HG03139 (cell line): ENCODE measurements around the gene SGMS2.

Source experiments
- ATAC-seq: cut with Tn5 transposase; IDR thresholded peaks from one replicate; pipeline ENCODE4 v1.9.1; 2021; ENCODE audit not compliant: unreplicated experiment

Gene SGMS2

DNA sequence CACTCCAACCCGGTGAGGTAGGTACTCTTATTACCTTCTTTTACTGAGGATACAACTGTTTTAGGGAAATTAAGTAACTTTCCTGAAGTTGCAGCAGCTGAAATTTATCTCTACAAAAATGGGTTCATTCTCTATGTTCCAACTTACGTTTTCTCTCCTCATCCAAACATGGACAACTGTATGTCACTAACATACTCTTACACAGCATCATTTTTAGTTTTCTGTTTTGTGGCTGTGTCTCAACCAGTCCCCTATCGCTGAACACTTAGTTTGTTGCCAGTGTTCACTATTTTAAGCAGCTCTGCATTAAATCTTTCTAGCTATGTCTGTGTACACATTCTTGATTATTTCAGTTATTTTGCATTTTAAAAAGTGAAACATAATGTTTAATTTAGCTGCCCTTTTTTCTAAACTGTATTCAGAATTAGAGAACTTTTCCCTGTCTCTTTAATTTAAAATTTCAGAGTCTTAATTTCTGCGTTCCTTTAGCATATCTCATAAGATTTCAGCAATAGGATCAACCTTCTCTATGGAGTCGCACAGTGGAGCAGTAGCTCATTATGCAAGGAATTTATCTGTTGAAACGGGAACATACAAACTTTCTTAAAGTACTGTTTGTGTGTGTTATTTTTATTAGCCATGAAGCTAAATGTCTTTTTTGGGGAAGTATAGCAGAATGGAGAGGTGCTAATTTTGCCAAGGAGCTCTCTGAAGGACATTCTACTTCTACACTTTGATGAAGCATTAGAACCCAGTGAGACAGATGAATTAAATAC is 3.8 kb downstream of the SGMS2 start:
- ATAC-seq = no peak

GRCh38 chr4:107831140-107831539 is 6.4 kb downstream of the SGMS2 start:
- ATAC-seq = no peak

GRCh38 chr4:107832275-107832807 is 7.6 kb downstream of the SGMS2 start:
- no peak for ATAC-seq

- no peak for ATAC-seq
Measured at GRCh38 chr4:107834241-107834794, 9.6 kb downstream of the SGMS2 start.

- ATAC-seq = no peak
Measured at GRCh38 chr4:107835406-107835805, 10.7 kb downstream of the SGMS2 start.

DNA sequence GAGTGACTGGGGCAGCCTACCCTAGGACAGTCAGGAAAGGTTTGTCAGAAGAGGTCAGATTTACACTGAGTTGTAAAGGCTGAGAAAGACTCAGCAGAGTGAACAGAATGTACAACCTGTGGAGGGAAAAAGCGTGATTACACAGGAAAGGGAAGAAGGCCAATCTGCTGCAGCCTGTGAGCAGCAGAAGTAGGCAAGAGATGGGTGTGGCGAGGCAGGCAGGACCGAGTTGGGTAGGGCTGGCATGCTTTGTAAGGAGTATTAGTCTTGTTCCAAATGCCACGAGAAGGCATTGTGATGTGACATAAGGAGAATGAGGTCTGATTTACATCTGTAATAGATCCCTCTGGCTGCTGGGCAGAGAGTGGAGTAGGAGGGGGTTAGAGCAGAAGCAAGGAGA is 12.6 kb downstream of the SGMS2 start:
- no peak for ATAC-seq

DNA sequence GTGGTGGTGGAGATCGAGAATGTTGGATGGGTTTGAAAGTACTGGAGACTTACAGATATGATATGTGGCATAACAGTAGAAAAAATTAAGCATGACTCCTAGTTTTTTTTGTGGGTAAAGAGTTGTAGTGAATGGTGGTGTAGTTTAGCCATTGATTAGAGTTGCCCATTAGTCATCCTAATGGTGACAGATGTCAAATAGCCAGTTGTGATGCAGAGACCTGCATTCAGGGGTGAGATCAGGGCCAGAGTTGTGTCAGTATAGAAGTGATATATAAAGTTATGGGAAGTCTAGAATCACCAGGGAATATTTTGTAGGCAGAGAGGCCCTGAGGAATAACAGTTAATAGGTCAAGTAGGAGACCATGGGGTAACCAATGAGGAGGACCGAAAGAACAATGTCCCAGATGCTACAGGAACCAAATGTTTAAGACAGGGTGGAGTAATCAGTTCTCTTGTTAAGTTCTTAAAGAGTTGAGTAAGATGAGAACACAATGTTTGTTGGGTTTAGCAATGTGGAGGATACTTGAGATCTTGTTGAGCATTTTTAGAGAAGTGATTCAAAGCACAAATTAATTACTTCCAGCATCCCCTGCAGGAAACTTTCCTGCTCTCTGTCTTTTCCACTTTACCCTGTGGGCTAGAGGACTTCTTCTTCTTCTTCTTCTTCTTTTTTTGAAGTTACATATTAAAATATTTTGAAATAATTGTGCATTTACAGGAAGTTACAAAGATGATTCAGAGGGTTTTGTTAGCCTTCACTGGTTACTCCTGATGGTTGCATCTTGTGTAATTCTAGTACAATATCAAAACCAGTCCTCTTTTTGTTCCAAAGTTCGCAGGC is 13.3 kb downstream of the SGMS2 start:
- ATAC-seq = no peak

DNA sequence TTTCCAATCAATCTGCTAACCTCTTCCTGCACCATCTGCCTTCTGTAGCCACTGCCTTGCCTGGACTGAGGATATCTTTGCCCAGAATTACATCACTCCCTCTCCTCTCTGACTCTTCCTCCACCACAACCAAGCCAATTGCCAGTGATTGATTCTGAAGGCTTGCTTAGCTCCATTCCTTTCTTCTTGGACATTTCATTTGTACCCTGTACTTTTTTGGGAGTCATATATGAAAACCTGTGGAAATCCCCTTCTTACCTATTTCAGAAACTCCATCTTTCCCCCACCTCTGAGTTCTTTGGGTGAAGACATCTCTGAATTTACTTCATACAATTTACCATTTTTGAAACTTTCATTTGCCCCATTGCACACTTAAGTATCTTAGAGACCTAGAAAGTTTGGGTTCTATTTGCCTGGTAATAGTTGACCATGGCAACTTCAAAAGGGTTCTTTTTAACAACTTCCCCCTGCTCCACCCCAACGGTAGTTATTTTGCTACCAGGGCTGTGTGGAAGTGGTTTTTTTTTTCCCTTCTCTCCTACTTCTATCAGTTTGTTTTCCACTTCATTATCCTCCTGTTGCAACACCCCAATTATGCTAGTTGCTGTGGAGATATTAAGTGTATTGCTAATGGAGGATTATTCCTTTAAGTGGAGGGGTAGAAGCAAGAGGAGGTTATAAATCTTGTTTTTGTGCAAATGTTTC is 14.3 kb downstream of the SGMS2 start:
- no peak for ATAC-seq

- ATAC-seq = no peak
Measured at GRCh38 chr4:107843391-107843790, 18.7 kb downstream of the SGMS2 start.

- ATAC-seq = no peak
Measured at GRCh38 chr4:107845681-107846080, 20.9 kb downstream of the SGMS2 start.

DNA sequence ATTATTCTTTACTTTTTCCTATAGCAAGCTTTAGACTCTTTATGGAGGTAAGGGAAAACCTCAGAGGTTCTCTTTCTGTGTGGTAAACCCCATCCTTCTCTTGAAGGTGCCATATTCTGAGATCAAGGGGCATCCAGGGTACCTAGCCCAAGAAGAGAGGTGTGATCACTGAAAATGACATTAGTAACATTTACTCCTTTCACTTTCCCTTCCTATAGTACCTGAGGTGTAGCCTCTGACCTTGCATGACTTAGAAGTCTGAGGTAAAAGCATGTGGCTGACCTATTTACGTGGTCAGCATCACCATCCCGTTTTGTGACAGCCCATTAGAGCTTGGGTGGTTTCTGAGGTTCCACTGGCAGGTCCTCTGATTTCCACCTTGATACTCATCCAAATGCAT is 25.7 kb downstream of the SGMS2 start:
- ATAC-seq = peak; percentile 83

DNA sequence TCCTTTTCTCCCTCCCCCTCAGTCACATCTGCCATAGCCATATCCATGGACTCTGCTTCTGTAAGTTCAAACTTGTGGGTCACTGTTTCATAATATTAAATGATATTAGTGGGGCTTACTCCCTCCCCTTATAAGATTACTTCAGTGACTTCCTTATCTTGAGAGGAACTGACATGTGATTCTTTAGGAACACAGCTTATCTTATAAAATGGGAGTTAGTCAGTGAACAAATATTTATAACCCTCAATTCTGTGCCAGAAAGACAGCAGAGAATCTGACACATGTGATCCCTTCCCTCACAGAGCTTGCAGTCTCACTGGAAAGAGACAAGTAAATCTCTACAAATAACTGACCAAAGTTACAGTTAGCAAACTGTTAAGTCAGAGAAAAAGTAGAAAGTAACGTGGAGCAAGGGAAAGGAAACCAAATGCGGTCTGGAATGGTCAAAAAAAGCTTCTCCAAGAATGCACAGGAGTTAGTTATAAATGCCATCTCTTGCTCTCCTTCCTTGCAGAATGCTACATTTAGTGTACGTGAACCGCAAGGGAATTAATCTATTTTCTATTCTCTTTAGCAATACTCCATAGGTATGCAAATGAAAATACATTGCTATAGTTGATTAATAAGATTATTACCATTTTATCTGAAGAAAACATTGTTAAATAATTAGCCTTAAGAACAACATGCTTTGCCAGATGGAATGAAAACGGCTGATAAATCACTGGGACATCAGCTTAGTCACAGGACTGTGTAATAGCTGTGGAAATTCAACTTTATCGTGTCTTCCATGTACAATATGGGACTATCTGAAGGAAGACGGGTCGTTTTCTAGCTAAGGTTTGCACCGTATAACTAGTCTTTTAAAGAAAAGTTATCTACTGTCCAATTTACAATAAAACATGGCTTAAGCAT is 29.0 kb downstream of the SGMS2 start:
- ATAC-seq = no peak

- ATAC-seq = no peak
Measured at GRCh38 chr4:107854356-107855022, 29.8 kb downstream of the SGMS2 start.

DNA sequence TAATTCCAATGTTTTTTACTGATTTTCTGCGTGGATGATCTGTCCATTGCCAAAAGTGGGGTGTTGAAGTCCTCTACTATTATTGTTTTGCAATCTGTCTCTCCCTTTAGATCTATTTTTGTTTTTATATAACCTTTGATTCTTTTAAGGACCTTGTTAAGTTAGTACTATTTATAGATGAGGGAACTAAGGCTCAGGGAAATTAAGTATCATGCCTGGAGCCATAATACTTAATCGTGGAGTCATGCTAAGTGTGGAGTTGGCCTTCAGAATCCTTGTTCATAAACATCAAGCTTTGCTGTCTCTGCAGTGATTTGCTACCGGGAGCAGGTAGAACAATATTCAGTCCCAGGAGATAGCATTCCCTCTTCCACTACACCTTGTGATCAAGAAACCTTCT is 31.0 kb downstream of the SGMS2 start:
- ATAC-seq = no peak

DNA sequence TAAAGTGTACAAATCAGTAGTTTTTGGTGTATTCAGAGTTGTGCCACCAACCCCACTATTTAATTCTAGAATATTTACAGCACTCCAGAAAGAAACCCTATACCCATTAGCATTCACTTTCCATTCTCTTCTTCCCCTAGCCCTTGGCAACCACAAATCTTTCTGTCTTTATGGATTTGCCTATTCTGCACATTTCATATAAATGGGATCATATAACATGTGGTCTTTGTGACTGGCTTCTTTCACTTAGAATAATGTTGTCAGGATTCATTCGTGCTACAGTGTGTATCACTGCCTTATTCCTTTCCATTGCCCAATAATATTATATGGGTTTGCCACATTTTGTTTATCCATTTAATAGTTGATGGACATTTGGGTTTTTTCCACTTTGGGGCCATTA is 32.2 kb downstream of the SGMS2 start:
- ATAC-seq = no peak

GRCh38 chr4:107857741-107858140 is 33.0 kb downstream of the SGMS2 start:
- ATAC-seq = no peak

DNA sequence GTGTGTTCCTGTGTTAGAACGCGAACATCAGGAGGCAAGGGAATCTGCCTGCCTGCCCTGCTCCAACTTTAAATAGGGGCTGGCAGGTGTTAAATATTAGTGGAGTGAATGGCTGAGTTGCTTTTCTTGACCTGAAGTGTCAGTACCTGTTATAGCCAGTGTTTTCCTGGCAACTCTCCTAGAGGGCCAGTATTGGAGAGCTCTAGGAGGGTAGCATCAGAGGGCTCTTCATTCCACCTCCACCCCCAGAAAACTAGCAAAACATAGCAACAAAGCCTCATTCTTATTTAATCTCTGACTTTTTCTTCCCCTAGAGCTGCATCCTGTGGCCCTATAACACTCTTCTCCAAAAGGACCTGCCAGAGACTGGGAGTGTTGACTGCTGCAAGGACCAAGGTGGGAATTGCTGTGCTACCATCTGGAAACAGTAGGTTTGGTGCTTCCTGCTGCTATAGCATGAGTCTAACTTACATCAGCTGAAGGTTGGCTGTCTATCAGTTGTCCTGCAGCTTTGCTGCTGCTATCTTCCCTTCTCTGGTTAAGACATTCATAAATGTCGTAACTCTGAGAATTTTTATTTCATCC is 33.5 kb downstream of the SGMS2 start:
- no peak for ATAC-seq

- ATAC-seq = no peak
Measured at GRCh38 chr4:107862658-107863057, 37.9 kb downstream of the SGMS2 start.

- no peak for ATAC-seq
Measured at GRCh38 chr4:107863416-107863815, 38.7 kb downstream of the SGMS2 start.
